ENCODE data around the gene RAB7B.

RAB7B gene

GRCh38 chr1:205927247-205927646 lies 75.9 kb downstream of the RAB7B start:
- no peak for DNase-seq (ENCODE audit: low read depth in 3 of 3)

Measured in stimulated activated CD4-positive, alpha-beta T cell treated with anti-CD3 and anti-CD28 coated beads, TNF-alpha, amount 100 ng/mL, for 48 hours (primary cell).